Body of pancreas (tissue), 4 donors: ENCODE measurements around the gene PI16.

ENCODE experiments used
- POLR2A ChIP-seq, 3 donors: fragments of 450-650 bp; IDR thresholded peaks; one replicate each; pipeline ENCODE4 v1.6.1; 2016; ENCODE audit warnings: antibody characterized with exemption in 3 of 3, mild to moderate bottlenecking in 2 of 3
- TF ChIP-seq, protein P1 (sequence below), 7 experiments: fragments of 450-650 bp in 4 of 7; fragments of 200-600 bp in 3 of 7; sonication (generic) in 3 of 7; IDR thresholded peaks; one replicate each; pipeline ENCODE4 v1.5.1; 2016 to 2019; ENCODE audit warnings: antibody characterized with exemption in 7 of 7

DNA sequence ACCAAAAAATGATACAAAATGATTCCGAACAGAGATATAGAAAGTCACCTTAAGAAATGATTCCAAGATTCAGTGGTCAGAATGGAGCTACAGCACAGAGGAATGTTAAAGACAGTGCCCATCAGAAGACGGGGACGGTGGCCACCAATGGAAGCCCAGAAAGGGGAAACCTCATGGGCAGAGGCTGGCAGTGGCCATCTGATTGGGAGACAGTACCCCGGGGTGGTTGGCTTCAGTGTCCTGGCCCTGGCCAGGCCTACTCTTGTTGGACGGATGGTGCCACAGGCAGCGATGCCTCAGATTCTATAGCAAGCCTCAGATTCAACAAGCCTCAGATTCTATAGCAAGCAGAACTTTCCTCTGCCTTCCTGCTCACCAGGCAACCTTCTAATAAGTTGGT is 16.6 kb upstream of the PI16 start:
- TF ChIP-seq, protein P1, sequence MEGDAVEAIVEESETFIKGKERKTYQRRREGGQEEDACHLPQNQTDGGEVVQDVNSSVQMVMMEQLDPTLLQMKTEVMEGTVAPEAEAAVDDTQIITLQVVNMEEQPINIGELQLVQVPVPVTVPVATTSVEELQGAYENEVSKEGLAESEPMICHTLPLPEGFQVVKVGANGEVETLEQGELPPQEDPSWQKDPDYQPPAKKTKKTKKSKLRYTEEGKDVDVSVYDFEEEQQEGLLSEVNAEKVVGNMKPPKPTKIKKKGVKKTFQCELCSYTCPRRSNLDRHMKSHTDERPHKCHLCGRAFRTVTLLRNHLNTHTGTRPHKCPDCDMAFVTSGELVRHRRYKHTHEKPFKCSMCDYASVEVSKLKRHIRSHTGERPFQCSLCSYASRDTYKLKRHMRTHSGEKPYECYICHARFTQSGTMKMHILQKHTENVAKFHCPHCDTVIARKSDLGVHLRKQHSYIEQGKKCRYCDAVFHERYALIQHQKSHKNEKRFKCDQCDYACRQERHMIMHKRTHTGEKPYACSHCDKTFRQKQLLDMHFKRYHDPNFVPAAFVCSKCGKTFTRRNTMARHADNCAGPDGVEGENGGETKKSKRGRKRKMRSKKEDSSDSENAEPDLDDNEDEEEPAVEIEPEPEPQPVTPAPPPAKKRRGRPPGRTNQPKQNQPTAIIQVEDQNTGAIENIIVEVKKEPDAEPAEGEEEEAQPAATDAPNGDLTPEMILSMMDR (IDR thresholded peaks at IDR 0.05): no peak
- TF ChIP-seq POLR2A (IDR thresholded peaks at IDR 0.05): no peak
